GM12878 (cell line): ENCODE results near the gene ALKBH1. TPM values are rescaled to one million over a fixed set of nuclear protein-coding genes. Genes with fewer than 3 reads are reported as not detected.
A peak's percentile ranks its signal among the peaks of the same experiment; 100 is the strongest.

Source experiments
- ATAC-seq: fragments of 200-7000 bp; cut with Tn5 transposase; 3 replicates; pipeline ENCODE4 v1.9.1; 2020; ENCODE audit warnings: mild to moderate bottlenecking, moderate library complexity
- BruUV-seq: library from RNA; stranded (reverse); fragments of 400-500 nt; replicated peaks from 2 replicates; lab custom pipeline; 2021; lab: Mats Ljungman, UMichigan
- CTCF ChIA-PET: fragments of 300-600 bp; sonication (Branson Sonifier 250); formaldehyde crosslinking; extraction: SDS; loops from one replicate; lab custom pipeline; 2021; ENCODE audit warnings: inconsistent platforms; lab: Yijun Ruan, JAX
- POLR2A ChIA-PET: fragments of 350-600 bp; formaldehyde crosslinking; extraction: SDS; loops from one replicate; lab custom pipeline; 2021; ENCODE audit warnings: inconsistent platforms; lab: Charles Lee
- RAD21 ChIA-PET: fragments of 300-600 bp; sonication (Branson Sonifier 250); formaldehyde crosslinking; loops from one replicate; lab custom pipeline; 2023; ENCODE audit warnings: antibody characterized with exemption; ENCODE audit not compliant: unreplicated experiment; lab: Charles Lee
- SMC1A ChIA-PET: fragments of 300-600 bp; sonication (Branson Sonifier 250); formaldehyde crosslinking; loops from one replicate; lab custom pipeline; 2023; ENCODE audit not compliant: unreplicated experiment, uncharacterized antibody; lab: Charles Lee
- DNase-seq: peaks from one replicate; pipeline ENCODE4 v3.0.0-alpha.2; 2011; ENCODE audit warnings: low read depth, low spot score
- FAIRE-seq: peaks from 3 replicates; lab custom pipeline; 2011; peaks lifted over from hg19 to GRCh38; lab: Jason Lieb, UNC
- H2AFZ ChIP-seq: 2 replicates; pipeline ENCODE4 v1.6.0; 2011; ENCODE audit warnings: low read depth, low read length, control low read depth; ENCODE audit not compliant: control insufficient read depth
- H3K27ac ChIP-seq: 2 replicates; pipeline ENCODE4 v1.5.1; 2011; ENCODE audit warnings: control low read depth; ENCODE audit not compliant: control insufficient read depth, insufficient read depth
- H3K27me3 ChIP-seq, 2 experiments: replicated peaks in 1 of 2; 2 replicates each; pipeline versions ENCODE4 v1.6.0 to v1.6.1; 2011; ENCODE audit warnings: low read length in 1 of 2; ENCODE audit not compliant: control insufficient read depth in 2 of 2, insufficient read depth in 2 of 2
- H3K36me3 ChIP-seq, 2 experiments: 2 replicates each; pipeline ENCODE4 v1.5.1; 2011; ENCODE audit warnings: low read length in 1 of 2; ENCODE audit not compliant: control insufficient read depth in 2 of 2, insufficient read depth in 2 of 2
- H3K4me1 ChIP-seq: 2 replicates; pipeline ENCODE4 v1.6.1; 2011; ENCODE audit warnings: mild to moderate bottlenecking, low read length, moderate library complexity, mixed read lengths; ENCODE audit not compliant: control insufficient read depth, insufficient read depth
- H3K4me2 ChIP-seq: 2 replicates; pipeline ENCODE4 v1.6.0; 2011; ENCODE audit warnings: control low read depth; ENCODE audit not compliant: control insufficient read depth, insufficient read depth
- H3K4me3 ChIP-seq: fragments of 200-600 bp; sonication (generic); 2 replicates; pipeline ENCODE4 v1.5.1; 2016
- H3K79me2 ChIP-seq: 2 replicates; pipeline ENCODE4 v1.6.0; 2011; ENCODE audit warnings: low read length; ENCODE audit not compliant: control insufficient read depth, insufficient read depth
- H3K9ac ChIP-seq: 2 replicates; pipeline ENCODE4 v1.8.0; 2011; ENCODE audit warnings: low read length, control low read depth, mixed read lengths; ENCODE audit not compliant: control insufficient read depth, insufficient read depth
- H3K9me3 ChIP-seq: replicated peaks from 3 replicates; pipeline ENCODE4 v1.5.1; 2011; ENCODE audit warnings: mild to moderate bottlenecking, low read length; ENCODE audit not compliant: control insufficient read depth, insufficient read depth
- H4K20me1 ChIP-seq: 2 replicates; pipeline ENCODE4 v1.6.0; 2011; ENCODE audit not compliant: control insufficient read depth, insufficient read depth
- CEBPZ ChIP-seq: fragments of 150-350 bp; IDR thresholded peaks from 2 replicates; pipeline ENCODE4 v1.6.1; 2016; ENCODE audit warnings: low read depth, low read length
- CHD1 ChIP-seq: IDR thresholded peaks from 2 replicates; pipeline ENCODE4 v1.6.1; 2012; ENCODE audit warnings: low read depth, low read length, improper control_type of control experiment
- CHD2 ChIP-seq: IDR thresholded peaks from 2 replicates; pipeline ENCODE4 v1.6.1; 2011; ENCODE audit warnings: low read depth, low read length, improper control_type of control experiment, borderline replicate concordance
- CREM ChIP-seq: IDR thresholded peaks from 2 replicates; pipeline ENCODE4 v1.6.1; 2014; ENCODE audit warnings: antibody characterized with exemption, low read depth
- E2F8 ChIP-seq: fragments of 450-650 bp; IDR thresholded peaks from 2 replicates; pipeline ENCODE4 v1.6.1; 2018; ENCODE audit warnings: mild to moderate bottlenecking, low read depth, moderate library complexity; ENCODE audit not compliant: partially characterized antibody
- FOXK2 ChIP-seq: fragments of 450-650 bp; IDR thresholded peaks from 2 replicates; pipeline ENCODE4 v1.6.1; 2017; ENCODE audit warnings: mild to moderate bottlenecking, moderate library complexity
- NFIC ChIP-seq: IDR thresholded peaks from 2 replicates; pipeline ENCODE4 v1.6.1; 2012; ENCODE audit warnings: low read depth, mild to moderate bottlenecking, inconsistent platforms, low read length, moderate library complexity
- ZBTB11 ChIP-seq: fragments of 450-650 bp; formaldehyde crosslinking; IDR thresholded peaks from 2 replicates; pipeline ENCODE4 v1.5.0; 2022; ENCODE audit warnings: mild to moderate bottlenecking, missing genetic modification characterization
- ZNF217 ChIP-seq: fragments of 450-650 bp; IDR thresholded peaks from 2 replicates; pipeline ENCODE4 v1.6.1; 2017; ENCODE audit warnings: antibody characterized with exemption, mild to moderate bottlenecking
- WGBS: methylation state at CpG from one replicate; pipeline ENCODE4 v1.1.6; 2016; ENCODE audit warnings: low lambda C conversion rate; ENCODE audit not compliant: insufficient replicate concordance, insufficient coverage; ENCODE audit errors: missing lambda C conversion rate; 5-methylcytosine and 5-hydroxymethylcytosine counted together
- in situ Hi-C: fragments of 300-500 bp; cut with MboI; formaldehyde crosslinking; loops from 9 replicates; pipeline ENCODE4 v1.14.3; 2018; ENCODE audit warnings: mixed read lengths
- intact Hi-C: fragments of 100-400 bp; cut with micrococcal nuclease; formaldehyde crosslinking; loops from one replicate; pipeline ENCODE4 v1.14.2; 2022; ENCODE audit not compliant: unreplicated experiment
- polyA plus RNA-seq, 11 experiments: library from polyadenylated mRNA; depleted of rRNA in 4 of 11; unstranded in 6 of 11; stranded (reverse) in 5 of 11; fragments of >200 nt; fragmentation: Nextera tagmentation in 4 of 11; fragmentation: Illumina TruSeq in 1 of 11; extraction: Ambion mirVana in 4 of 11; extraction: Trizol in 1 of 11; gene quantifications; 1 replicate in 1 of 11; 2 replicates in 10 of 11; pipeline versions ENCODE4 v1.2.1 to v1.2.3, GENCODE V29; 2011 to 2016; ENCODE audit warnings: inconsistent platforms in 2 of 11, missing spikeins in 2 of 11, low read depth in 1 of 11
- total RNA-seq, 4 experiments: library from RNA; depleted of rRNA in 3 of 4; stranded (reverse); fragments of >200 nt in 3 of 4; fragmentation: Illumina TruSeq in 1 of 4; extraction: Trizol in 1 of 4; gene quantifications; 2 replicates each; pipeline versions ENCODE4 v1.2.1 to v1.2.3, GENCODE V29; 2013 to 2021
- TF ChIP-seq, protein P1 (sequence below): IDR thresholded peaks from 2 replicates; pipeline ENCODE4 v1.6.1; 2012; ENCODE audit warnings: low read depth, low read length, improper control_type of control experiment

ALKBH1 gene
- total and polyA plus RNA-seq, 10 of the 15 experiments (the other 5 are each of a cell fraction or from before 2014, with no cell fraction given): 6.5 to 24.1 (median 17.0) TPM

DNA sequence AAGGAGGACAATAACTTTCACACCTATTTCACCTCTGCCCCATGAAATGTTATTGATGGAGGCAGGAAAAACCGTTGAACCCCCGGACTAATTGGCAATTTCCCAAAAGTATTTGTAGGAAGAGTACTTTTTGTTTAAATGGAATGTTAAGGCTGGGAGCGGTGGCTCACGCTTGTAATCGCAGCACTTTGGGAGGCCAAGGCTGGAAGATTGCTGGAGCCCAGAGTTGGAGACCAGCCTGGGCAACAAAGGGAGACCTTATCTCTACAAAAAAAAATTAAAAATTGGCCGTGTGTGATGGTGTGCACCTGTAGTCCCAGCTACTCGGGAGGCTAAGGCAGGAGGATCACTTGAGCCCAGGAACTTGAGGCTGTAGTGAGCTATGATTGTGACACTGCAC lies 65.4 kb downstream of the ALKBH1 start:
- H3K4me3 ChIP-seq: peak overlapping the region; percentile 62; the same call in 1 of the 2 replicates
- 68% methylated on average over 7 of the region's 7 CpGs for WGBS
- FAIRE-seq (no peak), ATAC-seq (no peak), DNase-seq (no peak)
- H3K79me2 ChIP-seq: no peaks in the 10 kb centered on the region
- peak overlapping the region; percentile 98 for H2AFZ ChIP-seq
- H3K27me3 ChIP-seq: no peaks in the 10 kb centered on the region
- no TSS peak for BruUV-seq
- no peaks in the 10 kb centered on the region for H4K20me1 ChIP-seq
- CTCF ChIA-PET: no interaction called here
- SMC1A ChIA-PET: no interaction called here
- no peak overlapping the region for H3K9ac ChIP-seq
- H3K4me2 ChIP-seq: peak overlapping the region; percentile 97
- H3K9me3 ChIP-seq: no peaks in the 10 kb centered on the region; the same call in 2 of the 3 replicates
- POLR2A ChIA-PET: no interaction called here
- H3K27ac ChIP-seq: no peak overlapping the region
- RAD21 ChIA-PET: no interaction called here
- no peaks in the 10 kb centered on the region for H3K36me3 ChIP-seq
- peaks cover 13% of the 10 kb centered on the region for H3K4me1 ChIP-seq
- in situ Hi-C loops (no loop called here), intact Hi-C loops (loop anchor here (1.0 kb wide), 1 partner anchor 29 kb away; no protein-coding TSS in a partner anchor)
- TF ChIP-seq CHD2 (no peak), NFIC (no peak), ZBTB11 (CRISPR knock-in tag) (no peak), CHD1 (no peak), FOXK2 (no peak), E2F8 (no peak), ZNF217 (no peak), CEBPZ (no peak), CREM (no peak)
- TF ChIP-seq, protein P1, sequence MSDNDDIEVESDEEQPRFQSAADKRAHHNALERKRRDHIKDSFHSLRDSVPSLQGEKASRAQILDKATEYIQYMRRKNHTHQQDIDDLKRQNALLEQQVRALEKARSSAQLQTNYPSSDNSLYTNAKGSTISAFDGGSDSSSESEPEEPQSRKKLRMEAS: no peak
